ENCODE measurements around the gene GNE.
"Not testable (repeated sequence)": the region's sequence is repeated elsewhere in the genome, so short reads cannot be mapped to it uniquely, and the experiment has no call there.

Gene GNE

DNA sequence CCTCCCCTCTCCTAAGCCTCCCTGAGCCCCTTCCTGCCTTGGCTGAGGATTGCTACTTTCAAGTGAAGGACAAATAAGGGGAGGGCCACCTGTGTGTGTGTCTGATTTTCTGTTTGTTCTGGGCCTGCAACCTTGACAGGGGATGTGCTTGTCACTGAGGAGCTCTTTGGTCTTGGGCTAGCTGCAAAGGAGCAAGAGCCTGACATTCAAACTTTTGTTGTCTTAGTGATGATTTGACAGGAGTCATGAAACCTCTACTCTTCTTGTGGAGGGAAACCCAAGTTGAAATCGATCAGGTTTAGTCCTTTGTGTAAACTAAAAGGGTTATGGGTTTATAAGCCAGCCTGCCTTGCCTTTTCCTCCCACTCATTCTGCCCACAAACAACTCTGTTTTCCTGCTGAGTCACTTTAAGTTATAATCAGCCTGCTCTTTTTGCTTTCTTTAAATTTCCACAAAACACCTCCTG is 50.7 kb downstream of the GNE start:
- no peak for DNase-seq

DNA sequence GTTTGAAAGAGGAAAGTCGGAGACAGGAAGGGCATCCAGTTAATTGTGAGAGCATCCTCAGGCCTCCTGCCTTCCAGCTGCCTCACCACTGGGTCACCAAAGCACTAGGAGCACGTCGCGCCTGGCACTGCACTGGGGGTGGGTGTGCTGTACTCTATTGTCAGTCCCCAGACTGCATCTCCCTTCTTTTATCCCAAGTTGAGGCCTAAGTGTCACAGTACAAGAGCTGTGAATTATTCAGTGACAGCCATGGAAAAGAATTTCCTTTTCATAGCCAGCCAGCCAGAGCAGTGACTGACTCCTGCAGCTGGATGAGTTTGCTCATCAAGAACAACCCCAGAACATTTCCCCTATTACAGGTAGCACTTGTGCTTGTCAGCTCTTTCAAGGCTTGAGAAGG is 51.2 kb downstream of the GNE start:
- no peak for DNase-seq

DNA sequence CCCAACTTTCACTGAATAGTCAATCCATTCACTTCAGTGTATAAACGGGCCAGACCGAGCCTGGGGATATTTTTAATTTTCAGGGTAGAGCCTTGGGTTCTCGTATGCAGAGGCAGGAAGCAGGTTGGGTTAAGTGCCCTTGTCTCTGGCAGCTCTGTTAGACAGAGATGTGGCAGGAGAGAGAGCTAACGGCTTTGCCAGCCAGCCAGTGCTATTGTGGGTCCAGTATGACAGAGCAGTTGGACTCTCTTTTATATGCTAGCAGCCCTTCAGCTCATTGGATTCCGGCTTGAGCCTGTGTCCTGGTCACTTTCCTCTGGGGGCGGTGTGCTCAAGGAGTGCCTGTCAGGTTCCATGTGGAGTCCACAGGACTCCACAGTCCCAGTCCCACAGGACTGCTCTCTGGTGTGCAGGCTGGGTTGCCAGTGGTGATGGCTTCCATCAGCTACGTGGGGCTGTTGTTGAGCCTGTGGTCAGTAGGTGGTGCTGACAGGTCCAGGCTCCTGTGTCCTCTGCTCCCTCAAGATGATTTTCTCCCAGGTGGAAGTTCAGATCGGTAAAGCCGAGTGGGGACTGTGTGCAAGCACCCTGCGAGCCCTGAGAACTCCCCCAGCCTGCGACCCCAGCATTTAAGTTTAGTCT is 53.2 kb downstream of the GNE start:
- no peak for DNase-seq

DNA sequence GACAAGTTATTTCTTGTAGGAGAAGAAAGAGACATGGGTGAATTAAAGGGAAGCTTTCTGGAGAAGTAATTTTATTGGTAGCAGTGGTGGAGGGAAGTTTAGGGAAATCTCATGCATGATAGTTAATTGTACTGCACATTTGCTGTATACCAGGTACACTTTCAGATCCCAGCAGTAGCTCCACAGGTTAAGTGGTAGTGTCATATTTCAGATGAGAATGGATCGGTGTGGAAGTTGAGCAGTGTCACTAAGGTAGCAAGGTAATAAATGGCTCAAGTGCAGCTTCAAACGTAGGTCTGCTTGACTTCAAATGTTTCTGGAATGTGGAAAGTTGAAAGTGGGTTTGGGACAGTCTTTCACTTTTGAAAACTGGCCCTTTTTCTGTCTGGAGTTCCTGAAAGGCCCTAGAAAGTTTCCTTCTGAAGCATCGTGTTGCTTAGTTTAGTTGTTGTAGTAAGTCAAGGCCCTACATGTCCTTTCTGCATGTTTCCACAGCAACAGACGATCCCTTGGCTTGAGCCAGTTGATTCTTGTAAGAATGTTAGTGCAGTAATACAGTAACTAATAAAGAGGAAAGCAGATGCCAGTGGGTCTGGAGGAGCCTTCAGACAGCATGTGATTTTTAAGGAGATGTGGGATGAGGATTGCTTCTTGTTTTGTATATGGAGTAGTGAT is 63.8 kb downstream of the GNE start:
- DNase-seq = no peak

DNA sequence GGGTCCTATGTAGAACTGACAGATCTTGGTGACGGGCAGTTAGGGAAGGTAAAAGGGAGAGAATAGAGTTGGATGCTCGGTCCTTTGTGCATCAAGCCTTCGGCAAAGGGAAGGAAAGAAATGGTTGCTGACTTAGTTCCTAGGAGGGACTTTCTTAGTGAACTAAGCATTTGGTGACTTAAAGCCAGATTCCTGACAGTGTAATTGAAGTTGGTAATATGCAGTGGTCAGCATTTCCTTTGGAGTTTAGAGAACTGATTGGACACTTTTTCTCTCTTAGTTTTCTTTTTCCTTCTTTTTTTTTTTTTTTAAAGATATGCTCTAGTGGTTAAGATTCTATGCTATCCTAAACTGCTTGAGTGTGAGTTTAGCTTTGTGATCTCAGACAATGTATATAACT is 65.2 kb downstream of the GNE start:
- no peak for DNase-seq

DNA sequence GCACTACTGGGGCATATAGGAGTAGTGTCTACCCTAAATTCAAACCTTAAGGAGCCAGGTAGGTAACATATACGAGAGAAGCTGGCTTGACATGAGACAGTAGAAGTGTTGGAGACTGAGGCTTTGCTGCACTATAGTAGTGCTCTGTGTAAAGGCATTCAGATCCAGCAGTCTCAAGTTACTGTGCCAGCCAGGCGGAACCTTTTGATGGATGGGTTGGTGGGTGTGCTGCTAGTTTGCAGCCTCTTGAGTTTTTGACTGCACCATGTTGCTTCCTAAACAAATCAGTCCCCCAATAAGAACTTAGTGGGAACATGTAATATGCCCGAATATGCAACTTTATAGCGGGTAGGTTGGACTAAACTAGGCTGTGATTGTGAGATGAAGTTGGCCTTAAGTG is 66.1 kb downstream of the GNE start:
- DNase-seq = no peak

DNA sequence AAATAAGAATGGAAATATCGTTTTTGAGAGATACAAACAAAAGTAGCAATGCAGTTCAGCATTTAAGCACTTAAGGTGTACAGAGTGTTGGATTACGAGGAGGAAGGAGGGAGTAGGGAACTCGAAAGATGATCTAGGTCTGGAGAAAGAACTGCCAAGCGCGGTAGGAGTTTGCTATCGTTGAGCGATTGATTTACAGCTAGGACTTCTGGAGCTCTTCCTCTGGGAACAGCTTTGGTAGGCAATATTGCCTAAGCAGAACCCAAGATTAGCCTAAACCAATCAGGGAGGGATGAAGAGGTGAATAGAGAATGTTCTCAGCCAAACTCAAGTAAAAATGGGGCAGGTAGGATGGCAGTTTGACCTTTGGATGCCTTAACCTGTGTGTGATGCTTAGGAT is 66.6 kb downstream of the GNE start:
- no peak for DNase-seq

DNA sequence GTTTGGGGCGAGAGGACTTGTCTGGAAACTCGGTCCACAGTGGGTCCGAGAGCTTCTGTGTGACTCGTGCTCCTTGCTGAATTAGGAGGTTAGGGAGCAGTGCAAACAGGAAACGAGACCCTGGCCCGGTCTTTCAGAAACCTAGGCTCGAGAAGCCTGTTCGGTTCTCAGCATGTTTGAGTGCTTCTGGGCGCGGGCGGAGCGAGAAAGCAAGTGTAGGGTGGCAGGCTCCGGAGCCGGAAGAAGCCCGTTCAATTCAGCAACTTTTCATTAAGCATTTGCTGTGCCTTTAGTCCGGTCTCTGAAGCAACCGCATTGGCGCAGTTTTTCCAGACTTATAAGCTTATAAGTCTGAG is 67.0 kb downstream of the GNE start:
- peak; percentile 34 for DNase-seq

DNA sequence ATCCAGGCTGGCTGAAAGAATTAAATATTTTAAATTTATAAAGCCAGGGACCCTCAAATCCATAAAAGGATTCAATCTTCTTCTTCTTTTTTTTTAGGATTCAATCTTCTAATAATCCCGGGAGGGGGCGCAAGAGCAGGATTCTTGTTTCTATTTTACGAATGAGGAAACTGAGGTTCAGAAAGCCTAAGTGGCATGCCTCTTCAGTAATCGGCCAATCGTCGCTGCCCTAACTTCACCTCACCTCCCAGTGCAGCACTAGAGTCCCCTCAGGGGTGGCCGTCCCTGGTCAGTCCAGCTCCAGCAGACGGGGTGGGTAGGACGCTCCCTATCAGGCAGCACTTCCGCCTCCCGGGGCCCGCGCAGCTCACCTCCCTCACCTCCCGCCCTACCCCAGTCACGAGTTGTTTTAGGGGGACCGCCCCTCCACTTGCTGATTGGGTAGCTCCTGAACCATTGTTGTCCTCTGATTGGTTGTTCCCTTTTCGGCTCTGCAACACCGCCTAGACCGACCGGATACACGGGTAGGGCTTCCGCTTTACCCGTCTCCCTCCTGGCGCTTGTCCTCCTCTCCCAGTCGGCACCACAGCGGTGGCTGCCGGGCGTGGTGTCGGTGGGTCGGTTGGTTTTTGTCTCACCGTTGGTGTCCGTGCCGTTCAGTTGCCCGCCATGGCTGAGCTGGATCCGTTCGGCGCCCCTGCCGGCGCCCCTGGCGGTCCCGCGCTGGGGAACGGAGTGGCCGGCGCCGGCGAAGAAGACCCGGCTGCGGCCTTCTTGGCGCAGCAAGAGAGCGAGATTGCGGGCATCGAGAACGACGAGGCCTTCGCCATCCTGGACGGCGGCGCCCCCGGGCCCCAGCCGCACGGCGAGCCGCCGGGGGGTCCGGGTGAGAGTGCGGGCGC is 67.6 kb downstream of the GNE start, which contains the start of gene CLTA:
CLTA (plus strand) TSS at position 534 of the 902 bp plus-strand sequence; CDS start at position 670, 136 bp downstream.
- peak; percentile 98 for DNase-seq

DNA sequence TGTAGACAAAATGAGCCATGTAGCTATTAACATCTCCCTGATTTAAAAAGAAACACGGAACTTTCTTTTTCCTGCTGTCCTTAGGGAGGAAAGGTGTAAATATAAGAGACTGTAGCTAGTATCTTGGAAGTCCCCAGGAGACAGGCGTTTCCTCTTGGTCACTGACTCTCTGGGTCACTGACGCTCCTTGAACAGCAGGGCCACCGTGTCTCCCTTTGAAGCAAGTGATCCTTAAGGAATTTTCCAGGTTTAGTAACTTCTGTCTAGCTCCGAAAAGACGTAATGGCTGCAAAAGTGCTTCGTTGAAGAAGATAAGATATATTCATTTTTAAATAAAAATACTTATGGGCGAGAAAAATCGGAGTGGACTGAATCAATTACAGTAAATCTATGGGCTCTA is 68.3 kb downstream of the GNE start:
- DNase-seq = no peak

DNA sequence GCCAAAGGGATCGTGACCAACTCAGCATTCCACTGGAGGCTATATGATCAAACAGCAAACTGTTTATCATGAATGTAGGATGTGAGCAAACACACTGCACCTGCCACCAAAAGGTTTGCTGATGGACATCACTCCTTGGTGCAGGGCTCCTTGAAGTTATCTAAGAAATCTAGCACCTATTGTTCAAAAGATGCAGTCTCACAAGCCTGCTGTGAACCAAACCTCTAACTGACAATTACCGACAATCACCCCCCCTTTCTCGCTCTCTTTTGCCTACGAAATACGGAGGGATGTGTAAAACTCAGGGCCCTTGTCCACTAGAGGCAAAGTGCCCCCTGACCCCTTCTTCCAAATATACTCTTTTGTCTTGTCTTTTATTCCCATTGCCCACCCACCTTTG is 70.0 kb downstream of the GNE start:
- no peak for DNase-seq

DNA sequence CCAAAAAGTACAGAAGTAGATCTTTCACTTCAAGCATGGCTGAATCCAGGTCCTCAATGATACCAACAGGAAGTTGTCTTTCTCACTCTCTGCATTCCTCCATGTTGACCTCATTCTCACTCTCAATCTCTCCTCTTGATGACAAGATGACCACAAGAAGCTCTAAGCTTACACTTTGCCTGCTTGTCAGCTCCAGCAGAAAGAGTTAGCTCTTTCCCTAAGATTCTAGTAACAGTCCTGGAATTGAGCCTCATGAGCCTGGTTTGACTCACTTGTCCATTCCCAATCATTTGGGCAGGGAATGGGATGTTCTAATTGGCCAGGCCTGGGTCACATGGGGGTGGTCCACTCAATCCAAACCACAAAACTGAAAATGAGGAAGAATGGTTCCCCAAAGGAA is 70.8 kb downstream of the GNE start:
- DNase-seq = no peak

DNA sequence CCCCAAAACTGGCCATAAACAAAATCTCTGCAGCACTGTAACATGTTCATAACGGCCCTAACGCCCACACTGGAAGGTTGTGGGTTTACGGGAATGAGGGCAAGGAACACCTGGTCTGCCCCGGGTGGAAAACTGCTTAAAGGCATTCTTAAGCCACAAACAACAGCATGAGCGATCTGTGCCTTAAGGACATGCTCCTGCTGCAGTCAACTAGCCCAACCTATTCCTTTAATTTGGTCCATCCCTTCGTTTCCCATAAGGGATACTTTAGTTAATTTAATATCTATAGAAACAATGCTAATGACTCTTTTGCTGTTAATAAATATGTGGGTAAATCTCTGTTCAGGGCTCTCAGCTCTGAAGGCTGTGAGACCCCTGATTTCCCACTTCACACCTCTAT is 78.0 kb downstream of the GNE start:
- DNase-seq = not testable (repeated sequence)

DNA sequence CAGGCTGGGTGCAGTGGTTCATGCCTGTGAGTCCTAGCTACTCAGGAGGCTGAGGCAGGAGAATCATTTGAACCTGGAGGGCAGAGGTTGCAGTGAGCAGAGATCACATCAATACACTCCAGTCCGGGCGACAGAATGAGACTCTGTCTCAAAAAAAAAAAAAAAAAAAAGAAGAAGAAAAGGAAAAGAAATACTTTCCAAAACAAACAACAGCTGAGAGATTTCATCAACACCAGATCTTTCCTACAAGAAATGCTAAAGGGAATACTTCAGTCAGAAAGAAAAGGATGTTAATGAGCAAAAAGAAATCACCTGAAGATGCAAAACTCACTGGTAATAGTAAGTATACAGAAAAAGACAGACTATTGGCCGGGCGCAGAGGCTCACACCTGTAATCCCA is 80.7 kb downstream of the GNE start:
- DNase-seq = no peak

DNA sequence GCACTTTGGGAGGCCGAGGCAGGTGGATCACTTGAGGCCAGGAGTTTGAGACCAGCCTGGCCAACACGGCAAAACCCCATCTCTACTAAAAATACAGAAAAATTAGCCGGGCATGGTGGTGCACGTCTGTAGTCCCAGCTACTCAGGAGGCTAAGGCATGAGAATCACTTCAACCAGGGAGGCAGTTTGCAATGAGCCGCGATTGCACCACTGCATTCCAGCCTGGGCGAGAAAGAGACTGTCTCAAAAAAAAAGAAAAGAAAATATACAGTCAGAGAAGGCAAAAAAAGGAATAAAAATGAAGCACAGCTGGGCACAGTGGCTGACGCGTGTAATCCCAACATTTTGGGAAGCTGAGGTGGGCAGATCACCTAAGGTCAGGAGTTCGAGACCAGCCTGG is 81.8 kb downstream of the GNE start:
- DNase-seq = not testable (repeated sequence)

DNA sequence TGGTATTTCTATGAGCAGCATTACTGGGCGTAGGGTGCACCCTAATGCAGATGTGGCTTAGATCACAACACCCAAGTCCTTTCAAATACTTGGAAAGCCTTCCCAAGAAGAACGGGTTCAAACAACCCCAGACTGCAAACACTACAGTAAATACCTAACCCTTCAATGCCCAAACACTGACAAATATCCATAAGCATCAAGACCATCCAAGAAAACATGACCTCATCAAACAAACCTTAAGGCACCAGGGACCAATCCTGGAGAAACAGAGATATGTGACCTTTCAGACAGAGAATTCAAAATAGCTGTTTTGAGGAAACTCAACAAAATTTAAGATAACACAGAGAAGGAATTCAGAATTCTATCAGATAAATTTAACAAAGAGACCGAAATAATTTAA is 83.0 kb downstream of the GNE start:
- not testable (repeated sequence) for DNase-seq

DNA sequence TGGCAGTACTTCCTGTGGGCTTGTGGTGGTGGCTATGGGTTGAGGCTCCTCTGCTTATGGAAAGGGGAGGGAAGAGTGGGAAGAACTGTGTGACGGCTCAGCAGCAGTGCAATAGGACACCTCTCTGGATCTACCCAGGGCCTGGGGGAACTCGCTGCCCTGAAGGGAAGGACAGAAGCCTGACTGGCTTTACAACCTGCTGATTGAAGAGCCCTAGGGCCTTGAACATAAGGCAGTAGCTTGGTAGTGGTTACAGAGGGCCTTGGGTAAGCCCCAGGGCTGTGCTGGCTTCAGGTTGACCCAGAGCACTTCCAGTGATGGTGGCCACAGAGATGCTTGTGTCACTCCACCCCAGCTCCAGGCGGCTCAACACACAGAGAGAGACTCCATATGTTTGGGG is 83.5 kb downstream of the GNE start:
- no peak for DNase-seq

DNA sequence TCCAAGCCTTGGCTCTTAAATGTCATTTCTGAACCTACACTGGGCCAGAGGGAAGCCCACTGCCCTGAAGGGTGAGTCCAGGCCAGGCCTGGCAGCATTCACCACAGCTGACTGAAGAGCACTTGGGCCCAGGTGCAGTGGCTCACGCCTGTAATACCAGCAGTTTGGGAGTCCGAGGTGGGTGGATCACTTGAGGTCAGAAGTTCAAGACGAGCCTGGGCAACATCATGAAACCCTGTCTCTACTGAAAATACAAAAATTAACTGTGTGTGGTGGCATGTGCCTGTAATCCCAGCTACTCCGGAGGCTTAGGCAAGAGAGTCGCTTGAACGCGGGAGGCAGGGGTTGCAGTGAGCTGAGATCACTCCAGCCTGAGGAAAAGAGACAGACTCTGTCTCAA is 84.0 kb downstream of the GNE start:
- DNase-seq = no peak

DNA sequence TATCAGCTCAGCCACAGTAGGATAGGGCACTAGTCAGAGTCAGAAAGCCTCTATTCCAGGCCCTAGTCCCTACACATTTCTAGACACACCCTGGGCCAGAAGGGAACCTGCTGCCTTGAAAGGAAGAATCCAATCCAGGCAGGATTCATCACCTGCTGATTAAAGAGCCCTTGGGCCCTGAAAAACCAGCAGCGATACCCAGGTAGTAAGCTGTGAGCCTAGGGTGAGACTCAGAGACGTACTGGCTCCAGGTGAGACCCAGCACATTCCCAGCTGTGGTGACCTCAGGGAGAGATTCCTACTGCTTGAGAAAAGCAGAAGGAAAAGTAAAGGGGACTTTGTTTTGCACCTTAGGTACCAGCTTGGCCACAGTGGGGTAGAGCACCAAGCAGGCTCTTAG is 84.4 kb downstream of the GNE start:
- DNase-seq = no peak

DNA sequence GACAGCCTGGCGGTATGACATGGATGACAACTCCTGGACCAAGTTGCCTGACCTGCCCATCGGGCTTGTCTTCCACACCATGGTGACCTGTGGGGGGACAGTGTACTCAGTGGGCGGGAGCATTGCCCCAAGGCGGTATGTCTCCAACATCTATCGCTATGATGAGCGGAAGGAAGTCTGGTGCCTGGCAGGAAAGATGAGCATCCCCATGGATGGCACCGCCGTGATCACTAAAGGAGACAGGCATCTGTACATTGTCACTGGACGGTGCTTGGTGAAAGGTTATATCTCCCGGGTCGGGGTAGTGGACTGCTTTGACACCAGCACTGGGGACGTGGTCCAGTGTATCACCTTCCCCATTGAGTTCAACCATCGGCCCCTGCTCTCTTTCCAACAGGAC is 87.7 kb downstream of the GNE start:
- no peak for DNase-seq

DNA sequence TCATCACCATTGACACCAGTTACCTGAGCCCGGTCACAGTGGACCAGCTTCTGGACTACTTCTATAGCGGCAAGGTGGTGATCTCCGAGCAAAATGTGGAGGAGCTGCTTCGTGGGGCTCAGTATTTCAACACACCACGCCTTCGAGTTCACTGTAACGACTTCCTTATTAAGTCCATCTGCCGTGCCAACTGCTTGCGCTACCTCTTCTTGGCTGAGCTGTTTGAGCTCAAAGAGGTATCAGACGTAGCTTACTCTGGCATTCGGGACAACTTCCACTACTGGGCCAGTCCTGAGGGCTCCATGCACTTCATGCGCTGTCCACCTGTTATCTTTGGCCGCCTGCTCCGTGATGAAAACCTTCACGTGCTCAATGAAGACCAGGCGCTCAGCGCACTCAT is 88.5 kb downstream of the GNE start:
- no peak for DNase-seq

DNA sequence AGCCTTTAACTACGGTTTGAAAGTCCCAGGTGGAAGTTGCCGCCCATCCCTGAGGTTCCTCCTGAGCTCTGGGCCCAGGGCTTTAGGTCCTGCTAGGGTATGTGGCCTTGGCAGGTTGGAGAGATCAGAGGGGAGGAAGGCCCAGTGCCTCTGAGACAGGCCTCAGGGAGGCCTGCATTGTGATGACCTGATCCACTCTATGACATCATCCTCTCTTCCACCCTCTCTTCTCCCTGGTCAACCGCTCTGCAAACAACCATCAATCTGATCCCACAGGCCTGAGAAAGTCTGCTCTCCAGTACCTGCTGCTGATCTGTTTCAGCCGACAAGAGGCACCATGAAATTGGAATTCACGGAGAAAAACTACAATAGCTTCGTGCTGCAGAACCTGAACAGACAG is 89.1 kb downstream of the GNE start, which contains the start of gene CCIN:
CCIN (plus strand) TSS at position 223 of the 400 bp plus-strand sequence; CDS start at position 338, 115 bp downstream.
- no peak for DNase-seq

DNA sequence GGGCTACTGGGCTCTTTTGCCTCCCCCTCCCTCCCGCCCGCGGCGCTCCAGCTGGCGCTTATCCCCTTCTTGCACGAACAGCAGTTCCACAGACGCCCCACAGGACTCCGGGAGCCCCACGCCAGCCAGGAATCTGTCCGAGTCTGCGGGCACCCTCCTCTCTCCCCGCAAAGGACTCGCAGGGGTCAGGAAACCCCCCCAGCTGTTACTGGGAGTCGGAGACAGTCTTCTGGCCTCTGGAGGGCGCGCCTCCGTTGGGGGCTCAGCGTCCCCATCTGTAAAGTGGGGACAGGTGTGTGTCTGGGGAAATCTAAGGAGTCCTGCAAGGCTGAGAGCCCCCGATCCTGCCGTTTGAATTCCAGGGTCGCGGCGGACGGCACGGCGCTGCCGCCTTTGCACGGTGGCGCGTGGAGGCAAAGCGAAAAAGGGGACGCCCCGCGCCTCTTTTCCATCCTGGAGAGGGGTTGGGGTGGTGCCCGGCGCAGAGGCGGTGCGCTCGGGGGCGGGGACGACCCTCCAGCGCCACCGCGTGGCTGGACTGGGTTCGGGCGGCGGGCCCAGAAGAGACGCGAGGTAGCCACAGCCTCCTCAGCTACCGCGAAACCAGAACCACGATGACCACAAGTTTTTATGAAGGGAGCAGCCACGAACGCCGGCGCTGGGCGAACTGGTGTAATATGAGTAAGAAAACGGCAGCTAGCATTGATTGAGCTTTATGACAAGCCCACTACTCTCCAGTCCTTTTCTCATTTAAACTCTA is 91.9 kb downstream of the GNE start:
- DNase-seq = peak; percentile 90

All from femur (tissue), 1 donor.